OCI-LY1 (cell line): ENCODE results near the gene TAF4.

Source experiments
- CTCF ChIP-seq: fragments of 200-600 bp; sonication (generic), shearing (Covaris generic); IDR thresholded peaks from 2 replicates; pipeline ENCODE4 v1.5.1; 2017; ENCODE audit warnings: mild to moderate bottlenecking, antibody characterized with exemption, low read length, moderate library complexity, mixed read lengths
- EZH2 ChIP-seq: fragments of 200-600 bp; sonication (generic), shearing (Covaris generic); IDR thresholded peaks from 2 replicates; pipeline ENCODE4 v1.8.0; 2017; ENCODE audit warnings: borderline replicate concordance, mixed run types, mild to moderate bottlenecking, antibody characterized with exemption, low read length, moderate library complexity, mixed read lengths

- TF ChIP-seq CTCF, result no peak
- no peak for TF ChIP-seq EZH2
Observed at GRCh38 chr20:61936701-61937131, 129.0 kb downstream of the TAF4 start.
